GM18508 (cell line): ENCODE measurements around the gene WSCD2.

ENCODE experiments used
- ATAC-seq: cut with Tn5 transposase; IDR thresholded peaks from one replicate; pipeline ENCODE4 v1.9.1; 2021; ENCODE audit warnings: moderate number of reproducible peaks; ENCODE audit not compliant: insufficient read depth, unreplicated experiment

The WSCD2 gene

GRCh38 chr12:108151533-108152169 lies 22.6 kb downstream of the WSCD2 start:
- no peak for ATAC-seq

- ATAC-seq = no peak
These were observed 23.1 kb downstream of the WSCD2 start for GRCh38 chr12:108152170-108152538.

- ATAC-seq = no peak
These were observed 27.6 kb downstream of the WSCD2 start for GRCh38 chr12:108156717-108157116.

- ATAC-seq = no peak
These were observed 28.9 kb downstream of the WSCD2 start for GRCh38 chr12:108157870-108158459.

- no peak for ATAC-seq
These were observed 33.1 kb downstream of the WSCD2 start for GRCh38 chr12:108162207-108162606.

GRCh38 chr12:108166505-108166904 lies 37.4 kb downstream of the WSCD2 start:
- ATAC-seq = no peak

- ATAC-seq = no peak
These were observed 38.9 kb downstream of the WSCD2 start for GRCh38 chr12:108167974-108168373.

- no peak for ATAC-seq
These were observed 40.6 kb downstream of the WSCD2 start for GRCh38 chr12:108169708-108170107.

GRCh38 chr12:108170164-108170563 lies 41.1 kb downstream of the WSCD2 start:
- ATAC-seq = no peak

- ATAC-seq = no peak
These were observed 42.9 kb downstream of the WSCD2 start for GRCh38 chr12:108172033-108172432.

GRCh38 chr12:108173160-108173559 lies 44.1 kb downstream of the WSCD2 start:
- no peak for ATAC-seq

GRCh38 chr12:108173892-108174291 lies 44.8 kb downstream of the WSCD2 start:
- no peak for ATAC-seq

GRCh38 chr12:108174641-108175040 lies 45.6 kb downstream of the WSCD2 start:
- no peak for ATAC-seq

GRCh38 chr12:108175310-108175709 lies 46.2 kb downstream of the WSCD2 start:
- no peak for ATAC-seq

- ATAC-seq = no peak
These were observed 47.2 kb downstream of the WSCD2 start for GRCh38 chr12:108176292-108176691.

GRCh38 chr12:108177131-108177530 lies 48.0 kb downstream of the WSCD2 start:
- ATAC-seq = no peak

- no peak for ATAC-seq
These were observed 50.2 kb downstream of the WSCD2 start for GRCh38 chr12:108179305-108179704.

GRCh38 chr12:108180255-108181094 lies 51.4 kb downstream of the WSCD2 start:
- ATAC-seq = no peak

GRCh38 chr12:108181095-108181454 lies 52.0 kb downstream of the WSCD2 start:
- no peak for ATAC-seq

GRCh38 chr12:108182096-108182495 lies 53.0 kb downstream of the WSCD2 start:
- no peak for ATAC-seq

GRCh38 chr12:108185002-108185401 lies 55.9 kb downstream of the WSCD2 start:
- ATAC-seq = no peak

- no peak for ATAC-seq
These were observed 58.7 kb downstream of the WSCD2 start for GRCh38 chr12:108187831-108188230.
